Thoracic aorta (tissue), 2 donors: ENCODE results near the gene PPA1. TPM values are rescaled to one million over a fixed set of nuclear protein-coding genes. Genes with fewer than 3 reads are reported as not detected.

Experiments used
- ATAC-seq: fragments of 150-250 bp; one replicate; pipeline ENCODE4 v1.8.0; 2017; ENCODE audit warnings: low read depth; ENCODE audit not compliant: insufficient number of reproducible peaks, low FRiP score
- DNase-seq: peaks from one replicate; pipeline ENCODE4 v3.0.0-alpha.2; 2020; ENCODE audit warnings: low spot score
- H3K27ac ChIP-seq, 2 donors: fragments of 200-600 bp; sonication (generic); 1 replicate in 1 of 2; 2 replicates in 1 of 2; pipeline ENCODE4 v1.5.1; 2016; ENCODE audit warnings: mild to moderate bottlenecking in 2 of 2, moderate library complexity in 2 of 2
- H3K27me3 ChIP-seq: fragments of 200-600 bp; sonication (generic); replicated peaks from 2 replicates; pipeline ENCODE4 v1.6.0; 2016; ENCODE audit warnings: mild to moderate bottlenecking; ENCODE audit not compliant: insufficient read depth
- H3K36me3 ChIP-seq: fragments of 200-600 bp; sonication (generic); one replicate; pipeline ENCODE4 v1.5.1; 2016
- H3K4me1 ChIP-seq, 2 donors: fragments of 200-600 bp; sonication (generic); 1 replicate in 1 of 2; 2 replicates in 1 of 2; pipeline versions ENCODE4 v1.5.1 to v1.6.0; 2016; ENCODE audit warnings: low read depth in 2 of 2, mild to moderate bottlenecking in 1 of 2; ENCODE audit not compliant: control insufficient read depth in 1 of 2
- H3K4me3 ChIP-seq: fragments of 200-600 bp; sonication (generic); 2 replicates; pipeline ENCODE4 v1.5.1; 2016; ENCODE audit warnings: mild to moderate bottlenecking
- H3K9me3 ChIP-seq: fragments of 200-600 bp; sonication (generic); 2 replicates; pipeline ENCODE4 v1.5.1; 2016
- total RNA-seq, 2 donors: library from RNA; depleted of rRNA; stranded (reverse); fragments of >200 nt; gene quantifications; one replicate each; pipeline versions ENCODE4 v1.1.0 to v1.2.3, GENCODE V29; 2016
- TF ChIP-seq, protein P1 (sequence below): fragments of 200-600 bp; sonication (generic); IDR thresholded peaks from one replicate; pipeline ENCODE4 v1.5.1; 2019; ENCODE audit warnings: antibody characterized with exemption

PPA1 gene
- total RNA-seq, 2 donors from 2014 or later: 55.9 to 76.1 TPM

DNA sequence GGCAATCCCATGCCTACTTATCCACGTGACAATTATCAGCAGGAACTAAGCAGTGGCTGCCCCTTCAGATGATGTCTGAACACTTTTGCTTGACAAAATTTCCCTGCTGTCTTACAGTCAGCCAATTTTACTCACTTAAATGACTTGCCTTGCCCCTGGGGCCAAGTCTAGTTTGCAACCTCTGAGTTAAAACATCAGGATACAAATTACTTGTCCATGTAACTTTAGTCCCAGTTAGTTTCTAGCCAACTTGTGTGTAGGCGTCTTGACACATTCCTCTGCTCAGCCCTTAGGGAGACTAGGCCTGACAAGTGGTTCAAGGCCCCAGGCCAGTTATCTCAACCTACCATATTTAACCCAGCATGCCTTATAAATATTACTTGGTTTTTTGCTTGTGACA lies 75.1 kb downstream of the PPA1 start:
- H3K4me3 ChIP-seq: no peak overlapping the region
- DNase-seq: no peak
- H3K27me3 ChIP-seq: no peaks in the 10 kb centered on the region
- TF ChIP-seq, protein P1, sequence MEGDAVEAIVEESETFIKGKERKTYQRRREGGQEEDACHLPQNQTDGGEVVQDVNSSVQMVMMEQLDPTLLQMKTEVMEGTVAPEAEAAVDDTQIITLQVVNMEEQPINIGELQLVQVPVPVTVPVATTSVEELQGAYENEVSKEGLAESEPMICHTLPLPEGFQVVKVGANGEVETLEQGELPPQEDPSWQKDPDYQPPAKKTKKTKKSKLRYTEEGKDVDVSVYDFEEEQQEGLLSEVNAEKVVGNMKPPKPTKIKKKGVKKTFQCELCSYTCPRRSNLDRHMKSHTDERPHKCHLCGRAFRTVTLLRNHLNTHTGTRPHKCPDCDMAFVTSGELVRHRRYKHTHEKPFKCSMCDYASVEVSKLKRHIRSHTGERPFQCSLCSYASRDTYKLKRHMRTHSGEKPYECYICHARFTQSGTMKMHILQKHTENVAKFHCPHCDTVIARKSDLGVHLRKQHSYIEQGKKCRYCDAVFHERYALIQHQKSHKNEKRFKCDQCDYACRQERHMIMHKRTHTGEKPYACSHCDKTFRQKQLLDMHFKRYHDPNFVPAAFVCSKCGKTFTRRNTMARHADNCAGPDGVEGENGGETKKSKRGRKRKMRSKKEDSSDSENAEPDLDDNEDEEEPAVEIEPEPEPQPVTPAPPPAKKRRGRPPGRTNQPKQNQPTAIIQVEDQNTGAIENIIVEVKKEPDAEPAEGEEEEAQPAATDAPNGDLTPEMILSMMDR: no peak
- peaks cover 42% of the 10 kb centered on the region for H3K36me3 ChIP-seq
- H3K9me3 ChIP-seq: no peaks in the 10 kb centered on the region
- ATAC-seq: no peak
- peaks cover 15 to 26% of the 10 kb centered on the region in 2 donors for H3K4me1 ChIP-seq
- H3K27ac ChIP-seq: no peak overlapping the region

DNA sequence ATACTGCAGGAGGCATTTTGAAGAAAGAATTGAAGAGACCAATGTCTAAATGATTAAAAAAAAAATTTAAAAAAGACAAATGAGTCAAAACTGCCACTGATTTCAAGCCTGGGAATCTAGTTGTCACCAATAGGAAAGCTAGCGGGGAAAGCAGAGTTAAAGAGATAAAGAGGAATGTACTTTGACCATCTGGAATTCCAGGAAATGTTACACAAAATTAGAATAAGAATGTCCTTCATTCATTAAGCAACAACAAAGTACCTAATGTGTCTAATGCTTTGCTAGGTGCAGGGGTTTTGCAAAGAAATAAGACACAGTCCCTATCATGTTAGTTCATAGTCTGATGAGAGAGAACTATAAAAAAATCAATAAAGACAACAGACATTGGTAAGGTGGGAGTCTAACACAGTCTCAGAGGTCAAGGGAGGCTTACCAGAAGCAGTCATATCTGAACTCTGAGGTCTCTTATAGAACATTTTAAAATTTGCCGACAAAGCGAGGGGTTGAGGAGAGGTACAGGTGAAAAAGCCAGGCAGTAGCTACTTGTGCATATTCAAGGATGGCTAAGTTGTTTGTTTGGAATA lies 77.9 kb downstream of the PPA1 start:
- no peaks in the 10 kb centered on the region for H3K27me3 ChIP-seq
- TF ChIP-seq, protein P1: no peak

More for the DNA sequence above, 77.9 kb downstream of the PPA1 start:
- Histone ChIP-seq H3K36me3 (peaks cover 61% of the 10 kb centered on the region), H3K9me3 (no peaks in the 10 kb centered on the region), H3K4me1 (peaks cover 0 to 3% of the 10 kb centered on the region in 2 donors), H3K27ac (no peak overlapping the region), H3K4me3 (no peak overlapping the region)
- ATAC-seq (no peak), DNase-seq (no peak)

Other genes with a start within 250 kb of the PPA1 start
- gene MACROH2A2, start 180.6 kb downstream of the PPA1 start, total RNA-seq: 1 to 10 TPM in 1 of 2 donors, under 1 TPM in 1; 0.68 to 8.5 TPM
- 10 to 100 TPM; 17.1 to 17.9 TPM for gene AIFM2, start 100.6 kb downstream of the PPA1 start, total RNA-seq
- gene TYSND1, start 86.7 kb downstream of the PPA1 start, total RNA-seq: 10 to 100 TPM; 11.4 to 12.2 TPM
- gene SAR1A, start 62.9 kb downstream of the PPA1 start, total RNA-seq: 10 to 100 TPM; 53.2 to 95.0 TPM
- gene NPFFR1, start 50.6 kb upstream of the PPA1 start, total RNA-seq: under 1 TPM in 1 of 2 donors, not detected in 1; 0.14 TPM
- gene LRRC20, start 149.2 kb upstream of the PPA1 start, total RNA-seq: 1 to 10 TPM; 1.9 to 4.7 TPM
- gene EIF4EBP2, start 170.7 kb upstream of the PPA1 start, total RNA-seq: 10 to 100 TPM; 52.8 to 60.0 TPM
- gene NODAL, start 208.3 kb upstream of the PPA1 start, total RNA-seq: under 1 TPM in 1 of 2 donors, not detected in 1; 0.27 TPM
- gene PALD1, start 245.3 kb upstream of the PPA1 start, total RNA-seq: 10 to 100 TPM; 19.5 to 19.7 TPM